ENCODE data around the gene KRTAP10-10.
"Not testable (repeated sequence)": the region's sequence is repeated elsewhere in the genome, so short reads cannot be mapped to it uniquely, and the experiment has no call there.

KRTAP10-10 gene

DNA sequence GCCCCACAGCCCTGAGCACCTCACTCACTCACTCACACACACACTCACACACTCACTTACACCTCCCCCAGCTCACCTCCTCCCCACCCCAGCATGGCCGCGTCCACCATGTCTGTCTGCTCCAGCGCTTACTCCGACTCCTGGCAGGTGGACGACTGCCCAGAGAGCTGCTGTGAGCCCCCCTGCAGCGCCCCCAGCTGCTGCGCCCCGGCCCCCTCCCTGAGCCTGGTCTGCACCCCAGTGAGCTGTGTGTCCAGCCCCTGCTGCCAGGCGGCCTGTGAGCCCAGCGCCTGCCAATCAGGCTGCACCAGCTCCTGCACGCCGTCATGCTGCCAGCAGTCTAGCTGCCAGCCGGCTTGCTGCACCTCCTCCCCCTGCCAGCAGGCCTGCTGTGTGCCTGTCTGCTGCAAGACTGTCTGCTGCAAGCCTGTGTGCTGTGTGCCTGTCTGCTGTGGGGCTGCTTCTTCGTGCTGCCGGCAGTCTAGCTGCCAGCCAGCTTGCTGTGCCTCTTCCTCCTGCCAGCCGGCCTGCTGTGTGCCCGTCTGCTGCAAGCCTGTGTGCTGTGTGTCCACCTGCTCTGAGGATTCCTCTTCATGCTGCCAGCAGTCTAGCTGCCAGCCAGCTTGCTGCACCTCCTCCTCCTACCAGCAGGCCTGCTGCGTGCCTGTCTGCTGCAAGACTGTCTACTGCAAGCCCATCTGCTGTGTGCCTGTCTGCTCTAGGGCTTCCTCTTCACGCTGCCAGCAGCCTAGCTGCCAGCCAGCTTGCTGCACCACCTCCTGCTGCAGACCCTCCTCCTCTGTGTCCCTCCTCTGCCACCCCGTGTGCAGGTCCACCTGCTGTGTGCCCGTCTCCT is 9.4 kb downstream of the KRTAP10-10 start, which contains the start of gene KRTAP10-11:
TSS of gene KRTAP10-11 (plus strand) at position 49 of the 856 bp plus-strand sequence. CDS start at position 94, 45 bp downstream.
- not testable (repeated sequence) for H2BK5ac ChIP-seq (ENCODE audit: low read length); H2BK120ac ChIP-seq (ENCODE audit: low read depth, low read length); H2AFZ ChIP-seq (ENCODE audit: low read length); H3K4me2 ChIP-seq (ENCODE audit: insufficient read depth, low read length, poor library complexity, severe bottlenecking); H3K27ac ChIP-seq (replicated peaks; ENCODE audit: low read length); H3K79me1 ChIP-seq (ENCODE audit: low read depth, low read length); DNase-seq (ENCODE audit: low spot score); H3K9me3 ChIP-seq (replicated peaks in 1 of 2; ENCODE audit: control insufficient read depth in 2 of 2, insufficient read depth in 1 of 2, low read depth in 1 of 2, low read length in 2 of 2); H3K4me1 ChIP-seq (ENCODE audit: control insufficient read depth in 2 of 2, insufficient read depth in 1 of 2, low read depth in 1 of 2, low read length in 2 of 2); H3K4me3 ChIP-seq (ENCODE audit: low read length in 2 of 2); H3K36me3 ChIP-seq (replicated peaks in 1 of 2; ENCODE audit: control insufficient read depth in 2 of 2, insufficient read depth in 2 of 2, low read length in 2 of 2)
- Histone ChIP-seq H2BK12ac (ENCODE audit: low read length) (peak within 1 kb of the TSS; percentile 97), H2AK5ac (ENCODE audit: low read depth, low read length) (peak within 1 kb of the TSS; percentile 74), H3K27me3 (ENCODE audit: control insufficient read depth in 3 of 3, insufficient read depth in 3 of 3, low read depth in 1 of 3, low read length in 3 of 3) (peaks cover 0 to 15% (median 0%) of the 10 kb centered on the region in 3 experiments), H2BK15ac (ENCODE audit: low read length) (peak within 1 kb of the TSS; percentile 72), H3K18ac (ENCODE audit: low read length) (peak within 1 kb of the TSS; percentile 91), H4K91ac (ENCODE audit: low read depth, low read length, poor library complexity) (peak within 1 kb of the TSS; percentile 66), H4K8ac (ENCODE audit: low read depth, low read length) (peak within 1 kb of the TSS; percentile 50), H3K14ac (ENCODE audit: low read length) (peak within 1 kb of the TSS; percentile 92), H3K4ac (ENCODE audit: low read length) (peak within 1 kb of the TSS; percentile 41), H3K9ac (ENCODE audit: low read depth, low read length, poor library complexity) (peak within 1 kb of the TSS; percentile 73), H3K23ac (ENCODE audit: low read depth, low read length, poor library complexity) (peak within 1 kb of the TSS; percentile 58)
- no CpG with 5 or more reads among the region's 21 CpGs for WGBS, 2 donors (ENCODE audit: extremely low coverage in 2 of 2, insufficient read length in 2 of 2, insufficient replicate concordance in 1 of 2)

DNA sequence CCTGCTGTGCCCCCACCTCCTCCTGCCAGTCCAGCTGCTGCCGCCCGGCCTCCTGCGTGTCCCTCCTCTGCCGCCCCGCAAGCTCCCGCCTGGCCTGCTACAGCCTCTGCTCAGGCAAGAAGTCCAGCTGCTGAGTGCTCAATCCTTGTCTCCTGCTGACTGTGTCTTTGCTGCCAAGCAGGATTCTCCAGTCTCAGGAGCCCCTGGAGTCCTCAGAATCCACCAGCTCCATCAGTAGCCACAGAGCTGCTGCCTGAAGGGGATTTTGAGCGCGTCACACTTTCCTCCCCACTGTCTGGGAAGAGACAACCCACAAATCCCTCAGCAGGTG is 10.0 kb downstream of the KRTAP10-10 start:
- Histone ChIP-seq H3K23ac (ENCODE audit: low read depth, low read length, poor library complexity) (peak overlapping the region; percentile 58), H2BK15ac (ENCODE audit: low read length) (peak overlapping the region; percentile 72), H3K79me1 (ENCODE audit: low read depth, low read length) (no peaks in the 10 kb centered on the region)

DNA sequence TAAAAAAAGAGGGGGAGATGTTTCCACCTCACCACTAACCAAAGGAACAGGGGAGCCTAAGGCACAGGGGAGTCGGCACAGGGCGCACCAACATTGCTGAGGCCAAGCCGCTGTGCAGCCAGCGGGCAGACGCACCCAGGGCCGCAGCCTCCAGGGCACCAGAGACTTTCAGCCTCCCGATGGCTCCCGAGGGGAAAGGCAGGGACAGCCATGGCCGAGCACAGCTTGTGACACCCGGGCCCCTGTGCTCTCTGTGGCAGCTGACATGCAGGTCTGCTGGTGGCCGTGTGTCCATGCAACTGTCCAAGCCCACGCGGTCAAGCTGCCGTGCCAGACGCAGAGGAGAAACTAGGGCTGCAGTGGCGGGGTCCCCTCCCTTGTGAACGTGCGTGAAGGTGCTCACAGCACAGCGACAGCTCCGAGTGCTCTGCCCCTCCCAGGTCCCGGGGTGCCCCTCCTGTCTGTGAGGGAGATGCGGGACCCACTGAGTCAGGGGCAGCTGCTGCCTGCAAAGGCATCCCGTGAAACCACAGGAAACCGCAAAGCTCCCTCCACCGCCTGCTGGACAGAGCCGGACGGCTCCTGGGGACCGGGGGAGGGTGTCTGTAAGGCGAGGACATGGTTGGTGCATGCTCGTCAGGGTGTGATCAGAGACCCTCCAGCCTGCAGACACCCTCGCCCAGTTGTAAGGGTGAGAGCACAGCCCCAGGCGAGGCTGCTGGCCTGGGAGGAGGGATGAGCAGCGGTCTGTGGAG is 11.6 kb downstream of the KRTAP10-10 start:
- WGBS, 2 donors (ENCODE audit: extremely low coverage in 2 of 2, insufficient read length in 2 of 2, insufficient replicate concordance in 1 of 2): no CpG with 5 or more reads among the region's 33 CpGs
- DNase-seq (ENCODE audit: low spot score): no peak
- Histone ChIP-seq H2BK120ac (ENCODE audit: low read depth, low read length) (no peak overlapping the region), H4K91ac (ENCODE audit: low read depth, low read length, poor library complexity) (no peak overlapping the region), H3K4me2 (ENCODE audit: insufficient read depth, low read length, poor library complexity, severe bottlenecking) (no peak overlapping the region), H3K36me3 (replicated peaks in 1 of 2; ENCODE audit: control insufficient read depth in 2 of 2, insufficient read depth in 2 of 2, low read length in 2 of 2) (no peaks in the 10 kb centered on the region), H3K9me3 (replicated peaks in 1 of 2; ENCODE audit: control insufficient read depth in 2 of 2, insufficient read depth in 1 of 2, low read depth in 1 of 2, low read length in 2 of 2) (peaks cover 0 to 4% of the 10 kb centered on the region in 2 donors), H3K4me1 (ENCODE audit: control insufficient read depth in 2 of 2, insufficient read depth in 1 of 2, low read depth in 1 of 2, low read length in 2 of 2) (peaks cover 0 to 3% of the 10 kb centered on the region in 2 donors), H2BK15ac (ENCODE audit: low read length) (no peak overlapping the region), H2BK5ac (ENCODE audit: low read length) (no peak overlapping the region), H4K8ac (ENCODE audit: low read depth, low read length) (peak overlapping the region; percentile 95), H2AFZ (ENCODE audit: low read length) (no peak overlapping the region), H3K27ac (replicated peaks; ENCODE audit: low read length) (no peak overlapping the region), H3K4me3 (ENCODE audit: low read length in 2 of 2) (no peak overlapping the region), H3K79me1 (ENCODE audit: low read depth, low read length) (no peaks in the 10 kb centered on the region), H2AK5ac (ENCODE audit: low read depth, low read length) (peak overlapping the region; percentile 72), H3K27me3 (ENCODE audit: control insufficient read depth in 3 of 3, insufficient read depth in 3 of 3, low read depth in 1 of 3, low read length in 3 of 3) (peaks cover 0 to 15% (median 0%) of the 10 kb centered on the region in 3 experiments), H3K14ac (ENCODE audit: low read length) (no peak overlapping the region), H3K23ac (ENCODE audit: low read depth, low read length, poor library complexity) (no peak overlapping the region), H3K18ac (ENCODE audit: low read length) (peak overlapping the region; percentile 79), H3K4ac (ENCODE audit: low read length) (no peak overlapping the region), H2BK12ac (ENCODE audit: low read length) (no peak overlapping the region), H3K9ac (ENCODE audit: low read depth, low read length, poor library complexity) (no peak overlapping the region)

More for the DNA sequence above, 10.0 kb downstream of the KRTAP10-10 start:
- Histone ChIP-seq H3K9ac (ENCODE audit: low read depth, low read length, poor library complexity) (peak overlapping the region; percentile 73), H2AK5ac (ENCODE audit: low read depth, low read length) (peak overlapping the region; percentile 74), H3K14ac (ENCODE audit: low read length) (peak overlapping the region; percentile 92), H2BK5ac (ENCODE audit: low read length) (no peak overlapping the region), H3K4me1 (ENCODE audit: control insufficient read depth in 2 of 2, insufficient read depth in 1 of 2, low read depth in 1 of 2, low read length in 2 of 2) (peaks cover 0 to 3% of the 10 kb centered on the region in 2 donors), H3K4me3 (ENCODE audit: low read length in 2 of 2) (no peak overlapping the region), H2BK120ac (ENCODE audit: low read depth, low read length) (no peak overlapping the region), H2BK12ac (ENCODE audit: low read length) (peak overlapping the region; percentile 97), H2AFZ (ENCODE audit: low read length) (peak overlapping the region; percentile 11), H3K4ac (ENCODE audit: low read length) (no peak overlapping the region), H3K9me3 (replicated peaks in 1 of 2; ENCODE audit: control insufficient read depth in 2 of 2, insufficient read depth in 1 of 2, low read depth in 1 of 2, low read length in 2 of 2) (peaks cover 4% of the 10 kb centered on the region in 2 donors), H3K27ac (replicated peaks; ENCODE audit: low read length) (no peak overlapping the region), H4K91ac (ENCODE audit: low read depth, low read length, poor library complexity) (peak overlapping the region; percentile 66), H3K18ac (ENCODE audit: low read length) (peak overlapping the region; percentile 91), H3K27me3 (ENCODE audit: control insufficient read depth in 3 of 3, insufficient read depth in 3 of 3, low read depth in 1 of 3, low read length in 3 of 3) (peaks cover 0 to 15% (median 0%) of the 10 kb centered on the region in 3 experiments), H3K4me2 (ENCODE audit: insufficient read depth, low read length, poor library complexity, severe bottlenecking) (no peak overlapping the region), H3K36me3 (replicated peaks in 1 of 2; ENCODE audit: control insufficient read depth in 2 of 2, insufficient read depth in 2 of 2, low read length in 2 of 2) (no peaks in the 10 kb centered on the region), H4K8ac (ENCODE audit: low read depth, low read length) (peak overlapping the region; percentile 50)
- no peak for DNase-seq (ENCODE audit: low spot score)
- no CpG with 5 or more reads among the region's 8 CpGs for WGBS, 2 donors (ENCODE audit: extremely low coverage in 2 of 2, insufficient read length in 2 of 2, insufficient replicate concordance in 1 of 2)
